Stomach (tissue), 9 donors: ENCODE results near the gene PJA2. TPM values are rescaled to one million over a fixed set of nuclear protein-coding genes. Genes with fewer than 3 reads are reported as not detected.

Experiments used
- DNase-seq, 2 donors: peaks; one replicate each; pipeline versions ENCODE4 v3.0.0 to v3.0.0-alpha.2; 2013 to 2019
- H3K27ac ChIP-seq, 5 donors: fragments of 200-600 bp in 4 of 5; sonication (generic) in 4 of 5; one replicate each; pipeline ENCODE4 v1.5.1; 2013 to 2019; ENCODE audit warnings: mild to moderate bottlenecking in 1 of 5, moderate library complexity in 1 of 5
- H3K27me3 ChIP-seq, 3 donors: fragments of 200-600 bp; sonication (generic); one replicate each; pipeline ENCODE4 v1.5.1; 2017 to 2019; ENCODE audit warnings: mixed run types in 1 of 3
- H3K36me3 ChIP-seq, 4 donors: fragments of 200-600 bp; sonication (generic); 1 replicate in 3 of 4; 2 replicates in 1 of 4; pipeline ENCODE4 v1.5.1; 2016 to 2019
- H3K4me1 ChIP-seq, 4 donors: fragments of 200-600 bp; sonication (generic); one replicate each; pipeline ENCODE4 v1.5.1; 2016 to 2019
- H3K4me3 ChIP-seq, 4 donors: fragments of 200-600 bp; sonication (generic) in 3 of 4; one replicate each; pipeline ENCODE4 v1.5.1; 2016 to 2019; ENCODE audit warnings: mild to moderate bottlenecking in 1 of 4
- H3K9me3 ChIP-seq, 4 donors: fragments of 200-600 bp; sonication (generic); one replicate each; pipeline ENCODE4 v1.5.1; 2016 to 2019
- CTCF ChIP-seq, 7 experiments: fragments of 450-650 bp in 4 of 7; fragments of 200-600 bp in 3 of 7; sonication (generic) in 3 of 7; IDR thresholded peaks; one replicate each; pipeline ENCODE4 v1.5.1; 2016 to 2019; ENCODE audit warnings: antibody characterized with exemption in 7 of 7, control low read depth in 2 of 7, mild to moderate bottlenecking in 1 of 7
- EP300 ChIP-seq: sonication (generic); formaldehyde crosslinking; IDR thresholded peaks from one replicate; pipeline ENCODE4 v1.6.1; 2017; ENCODE audit warnings: antibody characterized with exemption
- POLR2A ChIP-seq, 4 donors: fragments of 450-650 bp; IDR thresholded peaks; one replicate each; pipeline ENCODE4 v1.6.1; 2016; ENCODE audit warnings: antibody characterized with exemption in 4 of 4, control low read depth in 2 of 4, mild to moderate bottlenecking in 1 of 4, moderate library complexity in 1 of 4
- POLR2AphosphoS5 ChIP-seq, 3 donors: sonication (generic); formaldehyde crosslinking; IDR thresholded peaks; one replicate each; pipeline ENCODE4 v1.6.1; 2016; ENCODE audit warnings: antibody characterized with exemption in 3 of 3
- WGBS, 5 donors: extraction: QIAGEN DNeasy Blood & Tissue Kit in 3 of 5; methylation state at CpG; one replicate each; pipeline versions ENCODE4 v1.1.5 to v1.1.7; 2013 to 2018; 5-methylcytosine and 5-hydroxymethylcytosine counted together
- intact Hi-C: fragments of 100-400 bp; cut with DNase I; formaldehyde crosslinking; loops from one replicate; pipeline ENCODE4 v1.15.1; 2023; ENCODE audit warnings: low total_unique reads
- polyA plus RNA-seq, 3 donors: library from polyadenylated mRNA; stranded (reverse); fragments of 200-250 nt; gene quantifications; one replicate each; pipeline ENCODE4 v1.2.3, GENCODE V29; 2013
- total RNA-seq, 5 donors: library from RNA; depleted of rRNA; stranded (reverse); fragments of >200 nt; gene quantifications; one replicate each; pipeline versions ENCODE4 v1.1.0 to v1.2.3, GENCODE V29; 2014 to 2016
- donor health status: healthy with polysubstance abuse.
- donor health status: Bipolar disorder and iron deficiency.
- donor health status: healthy.

Gene PJA2
- total and polyA plus RNA-seq, 8 donors = 19.9 to 161 (median 34.6) TPM

- 92 to 98% (median 95%) methylated on average over 1 of the region's 1 CpG for WGBS, 5 donors
- H3K36me3 ChIP-seq = no peaks in the 10 kb centered on the region
- no peaks in the 10 kb centered on the region for H3K9me3 ChIP-seq
Observed at GRCh38 chr5:109452661-109453060, 42.9 kb upstream of the PJA2 start.

GRCh38 chr5:109451146-109451545 is 41.4 kb upstream of the PJA2 start:
- intact Hi-C loops = no loop called here
- Histone ChIP-seq H3K4me3 (no peak overlapping the region), H3K9me3 (no peaks in the 10 kb centered on the region), H3K4me1 (peaks cover 8 to 21% (median 14%) of the 10 kb centered on the region in 4 donors), H3K27ac (no peak overlapping the region), H3K27me3 (no peaks in the 10 kb centered on the region), H3K36me3 (no peaks in the 10 kb centered on the region)
- peak; percentile 37 to 50 for DNase-seq
- WGBS, 5 donors = 25 to 50% (median 29%) methylated on average over 1 of the region's 1 CpG
- TF ChIP-seq POLR2A (IDR thresholded peaks at IDR 0.05) (no peak), POLR2AphosphoS5 (IDR thresholded peaks at IDR 0.05) (no peak), CTCF (IDR thresholded peaks at IDR 0.05) (no peak), EP300 (no peak)

More at GRCh38 chr5:109452661-109453060, 42.9 kb upstream of the PJA2 start:
- no peak for DNase-seq
- intact Hi-C loops = no loop called here
- TF ChIP-seq POLR2A (IDR thresholded peaks at IDR 0.05) (no peak), POLR2AphosphoS5 (IDR thresholded peaks at IDR 0.05) (no peak), CTCF (IDR thresholded peaks at IDR 0.05) (no peak), EP300 (no peak)
- peaks cover 8 to 25% (median 14%) of the 10 kb centered on the region in 4 donors for H3K4me1 ChIP-seq
- no peak overlapping the region for H3K4me3 ChIP-seq
- H3K27me3 ChIP-seq = no peaks in the 10 kb centered on the region
- H3K27ac ChIP-seq = no peak overlapping the region

GRCh38 chr5:109450129-109450877 is 40.5 kb upstream of the PJA2 start:
- H3K27me3 ChIP-seq = no peaks in the 10 kb centered on the region
- H3K9me3 ChIP-seq = no peaks in the 10 kb centered on the region
- TF ChIP-seq EP300 (no peak), CTCF (IDR thresholded peaks at IDR 0.05) (no peak), POLR2AphosphoS5 (IDR thresholded peaks at IDR 0.05) (no peak), POLR2A (IDR thresholded peaks at IDR 0.05) (no peak)
- no peak overlapping the region for H3K27ac ChIP-seq
- no peaks in the 10 kb centered on the region for H3K36me3 ChIP-seq
- no peak for DNase-seq
- 70 to 84% (median 78%) methylated on average over 12 of the region's 12 CpGs for WGBS, 5 donors
- no peak overlapping the region for H3K4me3 ChIP-seq
- H3K4me1 ChIP-seq = peaks cover 0 to 12% (median 8%) of the 10 kb centered on the region in 4 donors
- intact Hi-C loops = no loop called here

- no peak for DNase-seq
- no peak overlapping the region for H3K27ac ChIP-seq
- intact Hi-C loops = no loop called here
- no peak overlapping the region for H3K4me3 ChIP-seq
- H3K4me1 ChIP-seq = no peaks in the 10 kb centered on the region
- TF ChIP-seq POLR2A (IDR thresholded peaks at IDR 0.05) (no peak), EP300 (no peak), CTCF (IDR thresholded peaks at IDR 0.05) (no peak), POLR2AphosphoS5 (IDR thresholded peaks at IDR 0.05) (no peak)
- no peaks in the 10 kb centered on the region for H3K36me3 ChIP-seq
- no peaks in the 10 kb centered on the region for H3K9me3 ChIP-seq
- no peaks in the 10 kb centered on the region for H3K27me3 ChIP-seq
- WGBS, 5 donors = 73 to 92% (median 89%) methylated on average over 4 of the region's 4 CpGs
Observed at GRCh38 chr5:109448838-109449237, 39.1 kb upstream of the PJA2 start.
